ENCODE results near the gene PODXL.

DNA sequence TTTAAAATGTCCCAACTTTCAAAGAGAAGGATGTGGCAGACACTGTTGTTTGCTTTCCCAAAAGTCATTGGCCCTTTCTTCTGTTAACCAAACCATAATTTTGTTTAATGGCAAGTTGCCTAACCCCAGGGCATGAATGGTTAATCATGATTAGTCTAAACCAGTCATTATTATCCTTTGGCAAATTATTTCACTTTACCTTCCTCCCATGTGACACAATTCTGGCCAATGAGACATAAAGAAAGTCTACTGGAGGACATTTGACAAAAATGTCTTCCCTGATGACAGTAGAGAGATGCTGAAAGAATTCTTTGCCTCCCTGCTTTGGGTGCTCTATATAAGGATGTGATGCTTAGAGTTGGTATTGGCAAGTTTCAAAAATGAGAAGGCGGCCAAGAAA lies 101.9 kb downstream of the PODXL start:
- TF ChIP-seq POLR2AphosphoS5 (IDR thresholded peaks at IDR 0.05; ENCODE audit: low read depth): no peak
- no peak for TF ChIP-seq CTCF (conservative IDR thresholded peaks at IDR 0.05; ENCODE audit: low read depth in 2 of 2)
- TF ChIP-seq EZH2 (IDR thresholded peaks at IDR 0.05; ENCODE audit: low read depth, unreplicated experiment): no peak
- TF ChIP-seq REST (IDR thresholded peaks at IDR 0.05; ENCODE audit: unreplicated experiment): no peak
- no peak for TF ChIP-seq EZH2phosphoT487 (IDR thresholded peaks at IDR 0.05; ENCODE audit: unreplicated experiment)
- TF ChIP-seq, protein P1, sequence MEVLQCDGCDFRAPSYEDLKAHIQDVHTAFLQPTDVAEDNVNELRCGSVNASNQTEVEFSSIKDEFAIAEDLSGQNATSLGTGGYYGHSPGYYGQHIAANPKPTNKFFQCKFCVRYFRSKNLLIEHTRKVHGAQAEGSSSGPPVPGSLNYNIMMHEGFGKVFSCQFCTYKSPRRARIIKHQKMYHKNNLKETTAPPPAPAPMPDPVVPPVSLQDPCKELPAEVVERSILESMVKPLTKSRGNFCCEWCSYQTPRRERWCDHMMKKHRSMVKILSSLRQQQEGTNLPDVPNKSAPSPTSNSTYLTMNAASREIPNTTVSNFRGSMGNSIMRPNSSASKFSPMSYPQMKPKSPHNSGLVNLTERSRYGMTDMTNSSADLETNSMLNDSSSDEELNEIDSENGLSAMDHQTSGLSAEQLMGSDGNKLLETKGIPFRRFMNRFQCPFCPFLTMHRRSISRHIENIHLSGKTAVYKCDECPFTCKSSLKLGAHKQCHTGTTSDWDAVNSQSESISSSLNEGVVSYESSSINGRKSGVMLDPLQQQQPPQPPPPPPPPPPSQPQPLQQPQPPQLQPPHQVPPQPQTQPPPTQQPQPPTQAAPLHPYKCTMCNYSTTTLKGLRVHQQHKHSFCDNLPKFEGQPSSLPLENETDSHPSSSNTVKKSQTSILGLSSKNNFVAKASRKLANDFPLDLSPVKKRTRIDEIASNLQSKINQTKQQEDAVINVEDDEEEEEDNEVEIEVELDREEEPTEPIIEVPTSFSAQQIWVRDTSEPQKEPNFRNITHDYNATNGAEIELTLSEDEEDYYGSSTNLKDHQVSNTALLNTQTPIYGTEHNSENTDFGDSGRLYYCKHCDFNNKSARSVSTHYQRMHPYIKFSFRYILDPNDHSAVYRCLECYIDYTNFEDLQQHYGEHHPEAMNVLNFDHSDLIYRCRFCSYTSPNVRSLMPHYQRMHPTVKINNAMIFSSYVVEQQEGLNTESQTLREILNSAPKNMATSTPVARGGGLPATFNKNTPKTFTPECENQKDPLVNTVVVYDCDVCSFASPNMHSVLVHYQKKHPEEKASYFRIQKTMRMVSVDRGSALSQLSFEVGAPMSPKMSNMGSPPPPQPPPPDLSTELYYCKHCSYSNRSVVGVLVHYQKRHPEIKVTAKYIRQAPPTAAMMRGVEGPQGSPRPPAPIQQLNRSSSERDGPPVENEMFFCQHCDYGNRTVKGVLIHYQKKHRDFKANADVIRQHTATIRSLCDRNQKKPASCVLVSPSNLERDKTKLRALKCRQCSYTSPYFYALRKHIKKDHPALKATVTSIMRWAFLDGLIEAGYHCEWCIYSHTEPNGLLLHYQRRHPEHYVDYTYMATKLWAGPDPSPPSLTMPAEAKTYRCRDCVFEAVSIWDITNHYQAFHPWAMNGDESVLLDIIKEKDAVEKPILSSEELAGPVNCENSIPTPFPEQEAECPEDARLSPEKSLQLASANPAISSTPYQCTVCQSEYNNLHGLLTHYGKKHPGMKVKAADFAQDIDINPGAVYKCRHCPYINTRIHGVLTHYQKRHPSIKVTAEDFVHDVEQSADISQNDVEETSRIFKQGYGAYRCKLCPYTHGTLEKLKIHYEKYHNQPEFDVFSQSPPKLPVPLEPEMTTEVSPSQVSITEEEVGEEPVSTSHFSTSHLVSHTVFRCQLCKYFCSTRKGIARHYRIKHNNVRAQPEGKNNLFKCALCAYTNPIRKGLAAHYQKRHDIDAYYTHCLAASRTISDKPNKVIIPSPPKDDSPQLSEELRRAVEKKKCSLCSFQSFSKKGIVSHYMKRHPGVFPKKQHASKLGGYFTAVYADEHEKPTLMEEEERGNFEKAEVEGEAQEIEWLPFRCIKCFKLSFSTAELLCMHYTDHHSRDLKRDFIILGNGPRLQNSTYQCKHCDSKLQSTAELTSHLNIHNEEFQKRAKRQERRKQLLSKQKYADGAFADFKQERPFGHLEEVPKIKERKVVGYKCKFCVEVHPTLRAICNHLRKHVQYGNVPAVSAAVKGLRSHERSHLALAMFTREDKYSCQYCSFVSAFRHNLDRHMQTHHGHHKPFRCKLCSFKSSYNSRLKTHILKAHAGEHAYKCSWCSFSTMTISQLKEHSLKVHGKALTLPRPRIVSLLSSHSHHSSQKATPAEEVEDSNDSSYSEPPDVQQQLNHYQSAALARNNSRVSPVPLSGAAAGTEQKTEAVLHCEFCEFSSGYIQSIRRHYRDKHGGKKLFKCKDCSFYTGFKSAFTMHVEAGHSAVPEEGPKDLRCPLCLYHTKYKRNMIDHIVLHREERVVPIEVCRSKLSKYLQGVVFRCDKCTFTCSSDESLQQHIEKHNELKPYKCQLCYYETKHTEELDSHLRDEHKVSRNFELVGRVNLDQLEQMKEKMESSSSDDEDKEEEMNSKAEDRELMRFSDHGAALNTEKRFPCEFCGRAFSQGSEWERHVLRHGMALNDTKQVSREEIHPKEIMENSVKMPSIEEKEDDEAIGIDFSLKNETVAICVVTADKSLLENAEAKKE (CRISPR knock-in tag; IDR thresholded peaks at IDR 0.05): no peak
- TF ChIP-seq CREB1 (CRISPR knock-in tag; IDR thresholded peaks at IDR 0.05; ENCODE audit: low read depth): no peak
- no peak for TF ChIP-seq STAT1 (IDR thresholded peaks at IDR 0.05; ENCODE audit: unreplicated experiment)
- no peak for TF ChIP-seq NANOG (IDR thresholded peaks at IDR 0.05; ENCODE audit: borderline replicate concordance)
- no peak for TF ChIP-seq ZNF114 (CRISPR knock-in tag; IDR thresholded peaks at IDR 0.05)
